Parathyroid adenoma (tissue), 2 donors: ENCODE measurements around the gene EFHB.

ENCODE experiments used
- H2AFZ ChIP-seq: fragments of 300-600 bp; sonication (generic); one replicate; pipeline ENCODE4 v1.7.0; 2017; ENCODE audit warnings: antibody characterized with exemption, mild to moderate bottlenecking
- H3K27ac ChIP-seq: fragments of 300-600 bp; sonication (generic); one replicate; pipeline ENCODE4 v1.7.0; 2017
- H3K27me3 ChIP-seq: fragments of 300-600 bp; sonication (generic); one replicate; pipeline ENCODE4 v1.7.0; 2017; ENCODE audit warnings: low read length; ENCODE audit not compliant: control insufficient read depth, insufficient read depth
- H3K36me3 ChIP-seq: fragments of 300-600 bp; sonication (generic); one replicate; pipeline ENCODE4 v1.7.0; 2017; ENCODE audit warnings: low read length; ENCODE audit not compliant: control insufficient read depth, insufficient read depth
- H3K4me1 ChIP-seq: fragments of 300-600 bp; sonication (generic); one replicate; pipeline ENCODE4 v1.7.0; 2017; ENCODE audit warnings: control low read depth
- H3K4me2 ChIP-seq: fragments of 300-600 bp; sonication (generic); one replicate; pipeline ENCODE4 v1.7.0; 2017; ENCODE audit warnings: low read length
- H3K4me3 ChIP-seq: fragments of 300-600 bp; sonication (generic); one replicate; pipeline ENCODE4 v1.7.0; 2017; ENCODE audit warnings: low read depth, low read length
- H3K79me2 ChIP-seq: fragments of 300-600 bp; sonication (generic); one replicate; pipeline ENCODE4 v1.7.0; 2017; ENCODE audit warnings: control low read depth
- H3K9ac ChIP-seq: fragments of 300-600 bp; sonication (generic); one replicate; pipeline ENCODE4 v1.7.0; 2017; ENCODE audit warnings: mild to moderate bottlenecking
- H3K9me3 ChIP-seq: fragments of 300-600 bp; sonication (generic); one replicate; pipeline ENCODE4 v1.7.0; 2017; ENCODE audit warnings: low read length; ENCODE audit not compliant: control insufficient read depth
- TF ChIP-seq, protein P1 (sequence below): fragments of 300-600 bp; sonication (generic); IDR thresholded peaks from one replicate; pipeline ENCODE4 v1.7.0; 2017; ENCODE audit warnings: antibody characterized with exemption, mild to moderate bottlenecking
- donor health status: primary hyperparathyroidism.

Gene EFHB, protein sequence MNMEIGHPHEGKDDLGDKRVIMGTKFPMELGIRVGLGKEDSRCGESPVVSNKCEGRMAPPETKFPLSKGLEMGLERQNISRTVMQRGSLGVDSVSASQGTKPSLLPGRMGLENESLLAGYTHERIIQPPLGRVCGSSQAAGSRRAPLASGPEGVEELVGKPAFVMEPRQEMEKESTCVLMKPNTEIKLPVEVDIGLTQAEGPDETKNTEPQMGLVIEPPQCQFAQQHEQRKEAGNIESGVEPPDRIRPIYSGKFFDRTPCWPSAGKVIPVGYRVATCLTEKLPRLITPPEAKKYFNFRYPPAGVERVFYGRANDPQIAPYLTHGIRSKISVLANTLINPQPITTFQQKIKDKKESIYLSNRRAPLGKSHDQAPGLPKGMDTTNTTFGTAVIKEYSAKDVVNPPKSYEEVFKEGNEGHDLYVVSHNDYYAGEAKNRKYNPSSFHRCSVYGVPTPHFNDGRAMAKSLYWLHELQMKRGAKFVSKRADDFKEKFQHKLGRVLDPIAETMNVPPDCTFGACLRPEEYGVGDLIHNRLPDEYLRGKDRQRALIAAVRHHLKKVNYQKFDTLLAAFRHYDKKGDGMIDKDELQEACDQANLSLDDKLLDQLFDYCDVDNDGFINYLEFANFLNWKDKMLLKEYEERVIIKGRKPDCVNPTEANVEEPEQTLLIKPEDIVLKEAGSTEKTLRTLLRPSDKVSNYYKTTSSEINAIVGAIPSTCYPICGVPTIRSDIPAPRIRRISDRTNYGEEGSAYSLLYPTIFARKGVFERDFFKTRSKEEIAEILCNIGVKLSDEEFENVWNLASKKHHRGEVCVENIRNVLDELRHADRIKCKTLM

DNA sequence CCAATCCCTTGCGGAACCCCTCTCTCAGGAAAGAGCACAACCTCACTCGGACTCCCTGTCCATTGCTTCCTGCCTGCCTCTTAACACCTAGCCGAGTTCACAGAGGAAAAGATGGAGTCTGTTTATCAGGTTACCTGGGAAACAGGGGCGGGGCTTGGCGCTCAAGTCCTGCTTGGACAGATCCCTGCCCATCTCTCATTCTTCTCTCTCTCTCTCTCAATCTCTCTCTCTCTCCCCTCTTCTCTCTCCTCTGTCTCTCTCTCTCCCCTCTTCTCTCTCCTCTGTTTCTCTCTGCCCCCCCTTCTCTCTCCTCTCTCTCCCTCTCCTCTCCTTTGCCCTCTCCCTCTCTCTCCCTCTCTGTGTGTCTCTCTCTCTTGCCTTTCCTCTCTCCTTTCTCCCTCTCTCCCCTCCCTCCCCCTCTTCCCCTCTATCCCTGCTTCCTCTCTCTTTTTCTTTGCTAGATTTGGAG, at the start of gene EFHB:
Gene EFHB, minus strand, starts transcription at position 120 of the 469 bp plus-strand sequence. CDS start 199 bp downstream, outside the sequence.
- H3K4me1 ChIP-seq, result no peaks in the 10 kb centered on the region
- no peak within 1 kb of the TSS for H3K27ac ChIP-seq
- H3K9ac ChIP-seq, result no peak within 1 kb of the TSS
- H3K79me2 ChIP-seq, result no peaks in the 10 kb centered on the region
- H3K4me2 ChIP-seq, result no peak within 1 kb of the TSS
- H3K4me3 ChIP-seq, result no peak within 1 kb of the TSS
- TF ChIP-seq, protein P1, sequence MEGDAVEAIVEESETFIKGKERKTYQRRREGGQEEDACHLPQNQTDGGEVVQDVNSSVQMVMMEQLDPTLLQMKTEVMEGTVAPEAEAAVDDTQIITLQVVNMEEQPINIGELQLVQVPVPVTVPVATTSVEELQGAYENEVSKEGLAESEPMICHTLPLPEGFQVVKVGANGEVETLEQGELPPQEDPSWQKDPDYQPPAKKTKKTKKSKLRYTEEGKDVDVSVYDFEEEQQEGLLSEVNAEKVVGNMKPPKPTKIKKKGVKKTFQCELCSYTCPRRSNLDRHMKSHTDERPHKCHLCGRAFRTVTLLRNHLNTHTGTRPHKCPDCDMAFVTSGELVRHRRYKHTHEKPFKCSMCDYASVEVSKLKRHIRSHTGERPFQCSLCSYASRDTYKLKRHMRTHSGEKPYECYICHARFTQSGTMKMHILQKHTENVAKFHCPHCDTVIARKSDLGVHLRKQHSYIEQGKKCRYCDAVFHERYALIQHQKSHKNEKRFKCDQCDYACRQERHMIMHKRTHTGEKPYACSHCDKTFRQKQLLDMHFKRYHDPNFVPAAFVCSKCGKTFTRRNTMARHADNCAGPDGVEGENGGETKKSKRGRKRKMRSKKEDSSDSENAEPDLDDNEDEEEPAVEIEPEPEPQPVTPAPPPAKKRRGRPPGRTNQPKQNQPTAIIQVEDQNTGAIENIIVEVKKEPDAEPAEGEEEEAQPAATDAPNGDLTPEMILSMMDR, result no peak
- peak within 1 kb of the TSS; percentile 30 for H2AFZ ChIP-seq
- H3K9me3 ChIP-seq, result no peaks in the 10 kb centered on the region
- H3K36me3 ChIP-seq, result no peaks in the 10 kb centered on the region
- H3K27me3 ChIP-seq, result no peaks in the 10 kb centered on the region

GRCh38 chr3:19972054-19972453, 38.0 kb upstream of the EFHB start:
- H3K9ac ChIP-seq, result no peak overlapping the region
- H3K79me2 ChIP-seq, result peaks cover 29% of the 10 kb centered on the region
- H3K27ac ChIP-seq, result no peak overlapping the region
- TF ChIP-seq, protein P1, result no peak
- H3K27me3 ChIP-seq, result no peaks in the 10 kb centered on the region
- no peak overlapping the region for H3K4me2 ChIP-seq
- H2AFZ ChIP-seq, result no peak overlapping the region
- H3K36me3 ChIP-seq, result no peaks in the 10 kb centered on the region
- no peak overlapping the region for H3K4me3 ChIP-seq
- H3K4me1 ChIP-seq, result peaks cover 13% of the 10 kb centered on the region
- no peaks in the 10 kb centered on the region for H3K9me3 ChIP-seq

- Histone ChIP-seq H3K36me3 (no peaks in the 10 kb centered on the region), H3K9ac (no peak overlapping the region), H3K4me3 (no peak overlapping the region), H2AFZ (no peak overlapping the region), H3K79me2 (peaks cover 45% of the 10 kb centered on the region), H3K4me2 (no peak overlapping the region), H3K27ac (no peak overlapping the region), H3K9me3 (no peaks in the 10 kb centered on the region), H3K4me1 (peaks cover 13% of the 10 kb centered on the region), H3K27me3 (no peaks in the 10 kb centered on the region)
- TF ChIP-seq, protein P1, result no peak
Observed at GRCh38 chr3:19970327-19970726, 36.3 kb upstream of the EFHB start.

DNA sequence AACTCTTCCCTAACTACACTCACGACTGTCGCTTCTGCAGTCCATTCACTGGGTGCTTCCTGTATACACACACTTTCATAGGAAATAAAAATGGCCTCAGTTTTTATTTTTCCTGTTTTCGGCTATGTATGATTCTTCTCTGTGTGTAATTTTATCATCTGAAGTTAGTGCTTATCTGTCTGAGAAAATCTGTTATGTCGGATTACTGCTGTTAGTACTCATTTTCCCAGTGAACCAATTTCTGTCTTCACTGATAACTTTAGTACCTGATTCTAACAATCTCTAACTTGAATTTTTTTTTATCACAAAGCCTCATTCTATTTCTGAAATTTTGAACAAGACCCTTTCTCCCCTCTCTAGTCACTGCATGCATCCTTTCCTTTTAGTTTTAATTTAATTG, 33.8 kb upstream of the EFHB start:
- TF ChIP-seq, protein P1, result no peak
- Histone ChIP-seq H3K27me3 (no peaks in the 10 kb centered on the region), H3K27ac (no peak overlapping the region), H3K79me2 (peaks cover 63% of the 10 kb centered on the region), H3K36me3 (no peaks in the 10 kb centered on the region), H3K4me2 (no peak overlapping the region), H3K9me3 (no peaks in the 10 kb centered on the region), H3K4me1 (peaks cover 13% of the 10 kb centered on the region), H2AFZ (no peak overlapping the region), H3K9ac (no peak overlapping the region), H3K4me3 (no peak overlapping the region)
